GM12864 (cell line): ENCODE results near the gene CCNL1.

Experiments used
- DNase-seq: peaks from one replicate; pipeline ENCODE4 v3.0.0-alpha.2; 2011; ENCODE audit warnings: low read depth
- H3K4me3 ChIP-seq: 2 replicates; pipeline ENCODE4 v1.5.1; 2011; ENCODE audit warnings: mild to moderate bottlenecking, low read depth, low read length, control low read depth
- CTCF ChIP-seq: IDR thresholded peaks from 2 replicates; pipeline ENCODE4 v1.5.1; 2011; ENCODE audit warnings: low read depth, mild to moderate bottlenecking, moderate library complexity, low read length, control low read depth, inconsistent platforms; ENCODE audit errors: missing control alignments

Gene CCNL1

DNA sequence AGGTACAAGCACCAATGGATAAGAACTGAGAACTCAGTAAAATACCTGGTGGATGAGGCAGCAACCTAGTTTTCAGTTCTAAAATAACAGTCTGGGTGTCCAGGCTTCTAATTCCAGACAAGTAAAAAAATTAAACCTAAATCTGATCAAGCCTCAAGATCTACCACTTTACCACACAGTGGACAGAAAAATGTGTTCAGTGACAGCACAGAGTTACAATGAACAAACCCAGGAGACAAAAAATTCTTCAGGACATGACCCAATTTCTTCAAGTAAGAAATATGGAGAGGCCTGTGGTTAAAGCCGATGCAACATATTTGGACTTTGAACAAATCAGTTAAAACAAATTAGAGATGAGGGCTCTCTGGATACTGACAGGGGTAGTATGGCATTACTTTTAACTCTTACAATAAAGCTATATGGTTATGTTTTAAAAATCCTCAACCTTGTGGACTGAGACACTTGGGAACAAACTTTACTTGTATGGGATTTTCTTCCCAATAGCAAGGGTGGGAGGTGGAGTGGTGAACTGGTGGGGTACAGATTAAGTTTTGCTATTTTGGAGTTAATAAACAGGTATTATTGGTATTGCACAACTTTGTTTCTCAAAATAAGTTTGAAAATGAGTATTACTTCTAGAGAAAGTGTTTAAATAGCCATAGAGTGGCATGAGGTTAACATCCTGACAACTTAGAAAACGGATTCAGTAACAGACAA lies 14.2 kb downstream of the CCNL1 start:
- TF ChIP-seq CTCF = no peak
- H3K4me3 ChIP-seq = no peak overlapping the region

DNA sequence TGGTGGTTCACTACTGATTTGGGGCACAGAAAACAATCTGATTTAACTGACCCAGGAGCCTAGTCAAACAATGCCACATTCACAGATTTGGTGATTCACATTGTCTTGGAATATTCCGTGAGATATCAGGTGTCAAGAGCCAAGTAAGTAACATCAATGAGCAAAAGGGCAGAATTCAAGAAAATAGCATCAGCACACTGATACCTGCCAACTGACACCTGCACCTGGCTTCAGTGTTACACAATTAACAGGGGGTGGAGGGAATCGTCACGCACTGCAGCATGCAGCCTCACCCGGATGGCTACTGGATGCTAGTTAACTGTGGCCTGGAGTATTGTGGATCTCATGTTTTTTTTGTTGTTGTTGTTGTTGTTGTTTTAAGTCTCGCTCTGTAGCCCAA lies 17.6 kb downstream of the CCNL1 start:
- DNase-seq = no peak
- H3K4me3 ChIP-seq = no peak overlapping the region
- no peak for TF ChIP-seq CTCF

More for the DNA sequence above, 14.2 kb downstream of the CCNL1 start:
- DNase-seq = no peak

DNA sequence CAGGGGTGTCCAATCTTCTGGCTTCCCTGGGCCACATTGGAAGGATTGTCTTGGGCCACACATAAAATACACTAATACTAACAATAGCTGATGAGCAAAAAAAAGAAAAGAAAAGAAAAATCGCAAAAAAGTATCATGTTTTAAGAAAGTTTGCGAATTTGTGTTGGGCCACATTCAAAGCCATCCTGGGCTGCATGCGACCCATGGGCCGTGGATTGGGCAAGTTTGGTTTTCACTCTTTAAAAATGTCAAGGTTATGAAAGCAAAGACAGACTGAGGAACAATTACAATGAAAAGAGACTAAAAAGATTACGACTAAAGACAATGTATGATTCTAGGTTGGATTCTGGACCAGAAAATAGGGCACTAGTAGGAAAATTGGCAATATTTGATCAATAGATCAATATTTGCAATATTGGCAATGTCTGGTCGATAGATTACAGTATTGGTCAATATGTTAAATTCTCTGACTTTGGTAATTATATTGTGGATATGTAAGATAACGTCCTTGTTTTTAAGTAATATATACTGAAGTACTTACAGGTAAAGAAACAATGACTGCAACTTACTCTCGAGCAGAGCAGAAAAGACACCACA lies 19.9 kb downstream of the CCNL1 start:
- H3K4me3 ChIP-seq = no peak overlapping the region
- no peak for TF ChIP-seq CTCF
- DNase-seq = no peak

- no peak for TF ChIP-seq CTCF
- no peak for DNase-seq
- H3K4me3 ChIP-seq = no peak overlapping the region
These were observed 23.1 kb downstream of the CCNL1 start for GRCh38 chr3:157136647-157137387.

DNA sequence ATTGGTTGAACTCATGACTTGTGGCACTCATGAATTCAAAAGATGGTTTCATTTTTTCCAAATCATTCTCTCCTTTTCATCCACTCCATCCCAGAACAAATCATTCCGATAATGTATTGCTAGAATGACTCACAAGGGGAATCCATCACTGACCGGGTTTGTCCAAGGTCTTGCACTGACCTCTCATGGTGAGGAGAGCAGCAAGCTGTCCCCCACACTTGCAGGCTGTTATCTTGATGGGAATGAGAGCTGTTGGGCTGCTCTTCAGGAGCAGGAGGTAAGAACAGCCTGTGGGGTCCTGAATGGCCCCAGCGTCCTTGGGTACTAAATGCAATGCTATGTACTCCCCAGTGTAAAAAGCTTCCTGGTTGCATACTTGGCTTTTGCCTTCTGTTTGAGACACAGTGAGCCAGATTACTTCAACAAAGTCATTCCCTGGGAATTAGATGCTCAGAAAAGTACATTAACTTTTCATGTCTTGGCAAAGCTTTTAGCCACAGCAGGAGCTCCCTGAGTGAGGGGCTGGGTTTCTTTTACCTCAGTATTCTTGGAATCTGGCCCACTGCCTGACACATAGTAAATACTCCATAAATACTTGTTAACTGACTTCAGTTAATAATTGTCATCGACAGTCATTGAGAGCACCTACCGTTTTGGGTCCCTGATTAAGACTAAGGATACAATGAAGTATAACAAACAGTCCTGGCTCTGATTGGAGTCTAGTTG lies 24.1 kb downstream of the CCNL1 start:
- no peak for DNase-seq
- H3K4me3 ChIP-seq = no peak overlapping the region
- TF ChIP-seq CTCF = peak; percentile 11

GRCh38 chr3:157134620-157135191 lies 25.2 kb downstream of the CCNL1 start:
- no peak for TF ChIP-seq CTCF
- peak; percentile 45 for DNase-seq
- H3K4me3 ChIP-seq = no peak overlapping the region
